HCT116 (cell line): ENCODE results near the gene AMBRA1. TPM values are rescaled to one million over a fixed set of nuclear protein-coding genes. Genes with fewer than 3 reads are reported as not detected.

Source experiments
- ATAC-seq: fragments of 200-7000 bp; cut with Tn5 transposase; 2 replicates; pipeline ENCODE4 v1.9.1; 2020; ENCODE audit warnings: mild to moderate bottlenecking, moderate library complexity
- BruUV-seq: library from RNA; stranded (reverse); fragments of 400-500 nt; replicated peaks from 2 replicates; lab custom pipeline; 2021; lab: Mats Ljungman, UMichigan
- CTCF ChIA-PET: fragments of 300-600 bp; sonication (Branson Sonifier 250); formaldehyde crosslinking; loops from one replicate; lab custom pipeline; 2021; ENCODE audit warnings: antibody characterized with exemption; lab: Charles Lee
- POLR2A ChIA-PET: fragments of 300-600, 350-600 bp; sonication (Branson Sonifier 250); formaldehyde crosslinking; loops from one replicate; lab custom pipeline; 2021; ENCODE audit warnings: antibody characterized with exemption; lab: Charles Lee
- RAD21 ChIA-PET, 2 experiments: fragments of 300-600 bp; sonication (Branson Sonifier 250); formaldehyde crosslinking; loops; one replicate each; lab custom pipeline; 2023; ENCODE audit warnings: low total read pairs in 2 of 2; ENCODE audit not compliant: uncharacterized antibody in 2 of 2, unreplicated experiment in 2 of 2, low non-redundant PET in 1 of 2; lab: Charles Lee
- DNase-seq: peaks from one replicate; pipeline ENCODE4 v3.0.0-alpha.2; 2010; ENCODE audit warnings: low read depth, low spot score
- H2AFZ ChIP-seq: fragments of 200-600 bp; shearing (Covaris generic), sonication (generic); 2 replicates; pipeline ENCODE4 v1.6.1; 2017; ENCODE audit warnings: low read depth, mixed run types, mixed read lengths, antibody characterized with exemption, low read length; ENCODE audit not compliant: poor library complexity, severe bottlenecking
- H3K27ac ChIP-seq: 2 replicates; pipeline ENCODE4 v1.5.1; 2012; ENCODE audit warnings: low read depth, low read length
- H3K27me3 ChIP-seq: fragments of 200-600 bp; sonication (generic); 2 replicates; pipeline ENCODE4 v1.6.1; 2016; ENCODE audit warnings: mixed run types, low read length, mixed read lengths; ENCODE audit not compliant: insufficient read depth
- H3K36me3 ChIP-seq, 2 experiments: fragments of 200-500 bp in 1 of 2; fragments of 200-600 bp in 1 of 2; sonication (Bioruptor generic) in 1 of 2; sonication (generic) in 1 of 2; 2 replicates each; pipeline versions ENCODE4 v1.5.1 to v1.6.1; 2014 to 2016; ENCODE audit warnings: low read length in 2 of 2, inconsistent platforms in 1 of 2, mixed read lengths in 1 of 2, mixed run types in 1 of 2; ENCODE audit not compliant: insufficient read depth in 2 of 2, control insufficient read depth in 1 of 2
- H3K4me1 ChIP-seq, 2 experiments: fragments of 200-600 bp in 1 of 2; sonication (generic) in 1 of 2; 2 replicates each; pipeline versions ENCODE4 v1.5.1 to v1.6.1; 2012 to 2017; ENCODE audit warnings: low read length in 2 of 2, inconsistent platforms in 1 of 2, mild to moderate bottlenecking in 1 of 2, mixed read lengths in 1 of 2, mixed run types in 1 of 2, moderate library complexity in 1 of 2; ENCODE audit not compliant: insufficient read depth in 2 of 2, control insufficient read depth in 1 of 2
- H3K4me2 ChIP-seq: fragments of 200-600 bp; sonication (generic); 2 replicates; pipeline ENCODE4 v1.6.1; 2017; ENCODE audit warnings: mixed run types, low read length, mixed read lengths
- H3K4me3 ChIP-seq, 2 experiments: fragments of 200-600 bp in 1 of 2; sonication (generic) in 1 of 2; replicated peaks in 1 of 2; 2 replicates each; pipeline ENCODE4 v1.5.1; 2011 to 2016; ENCODE audit warnings: low read length in 2 of 2, control low read depth in 1 of 2, low read depth in 1 of 2, mild to moderate bottlenecking in 1 of 2, mixed read lengths in 1 of 2, mixed run types in 1 of 2
- H3K79me2 ChIP-seq: fragments of 200-600 bp; sonication (generic); 2 replicates; pipeline ENCODE4 v1.6.1; 2017; ENCODE audit warnings: mild to moderate bottlenecking, mixed run types, low read length, moderate library complexity, mixed read lengths; ENCODE audit not compliant: insufficient read depth
- H3K9ac ChIP-seq: fragments of 200-600 bp; sonication (generic); 2 replicates; pipeline ENCODE4 v1.6.1; 2016; ENCODE audit warnings: low read length, mixed read lengths
- H3K9me2 ChIP-seq: fragments of 200-600 bp; sonication (generic), shearing (Covaris generic); 2 replicates; pipeline ENCODE4 v1.6.1; 2017; ENCODE audit warnings: mixed run types, mild to moderate bottlenecking, moderate library complexity; ENCODE audit not compliant: insufficient read depth
- H3K9me3 ChIP-seq, 2 experiments: fragments of 200-500 bp in 1 of 2; fragments of 200-600 bp in 1 of 2; sonication (Bioruptor generic) in 1 of 2; sonication (generic) in 1 of 2; 2 replicates each; pipeline ENCODE4 v1.6.1; 2014 to 2017; ENCODE audit warnings: low read length in 2 of 2, mixed read lengths in 2 of 2, inconsistent platforms in 1 of 2, low read depth in 1 of 2, mild to moderate bottlenecking in 1 of 2, mixed run types in 1 of 2, moderate library complexity in 1 of 2; ENCODE audit not compliant: control insufficient read depth in 1 of 2, insufficient read depth in 1 of 2
- H4K20me1 ChIP-seq: fragments of 200-600 bp; sonication (generic), shearing (Covaris generic); 2 replicates; pipeline ENCODE4 v1.6.1; 2017; ENCODE audit warnings: mixed run types, mild to moderate bottlenecking, moderate library complexity; ENCODE audit not compliant: insufficient read depth
- CBX3 ChIP-seq: IDR thresholded peaks from 2 replicates; pipeline ENCODE4 v1.6.1; 2012; ENCODE audit warnings: low read depth
- CEBPB ChIP-seq: IDR thresholded peaks from 2 replicates; pipeline ENCODE4 v1.6.1; 2012; ENCODE audit warnings: low read depth
- CTCF ChIP-seq, 3 experiments: fragments of 200-600 bp in 1 of 3; sonication (generic) in 1 of 3; IDR thresholded peaks in 2 of 3; conservative IDR thresholded peaks in 1 of 3; 2 replicates each; pipeline ENCODE4 v1.5.1; 2012 to 2017; ENCODE audit warnings: low read depth in 2 of 3, low read length in 2 of 3, antibody characterized with exemption in 1 of 3, borderline replicate concordance in 1 of 3, control low read depth in 1 of 3, mild to moderate bottlenecking in 1 of 3, mixed read lengths in 1 of 3, mixed run types in 1 of 3, moderate library complexity in 1 of 3; ENCODE audit not compliant: insufficient read depth in 1 of 3
- EGR1 ChIP-seq: IDR thresholded peaks from 2 replicates; pipeline ENCODE4 v1.6.1; 2012; ENCODE audit warnings: low read depth
- ELF1 ChIP-seq: IDR thresholded peaks from 2 replicates; pipeline ENCODE4 v1.6.1; 2012; ENCODE audit warnings: low read depth, borderline replicate concordance
- EZH2 ChIP-seq: fragments of 200-600 bp; sonication (generic); IDR thresholded peaks from 2 replicates; pipeline ENCODE4 v1.6.1; 2017; ENCODE audit warnings: antibody characterized with exemption, mixed run types
- EZH2phosphoT487 ChIP-seq: fragments of 200-600 bp; IDR thresholded peaks from 2 replicates; pipeline ENCODE4 v1.6.1; 2018; ENCODE audit warnings: antibody characterized with exemption, borderline replicate concordance
- JUND ChIP-seq: IDR thresholded peaks from 2 replicates; pipeline ENCODE4 v1.6.1; 2012
- RAD21 ChIP-seq: IDR thresholded peaks from 2 replicates; pipeline ENCODE4 v1.6.1; 2012; ENCODE audit warnings: low read depth, mild to moderate bottlenecking
- REST ChIP-seq: IDR thresholded peaks from 2 replicates; pipeline ENCODE4 v1.6.1; 2012; ENCODE audit warnings: low read depth
- SIN3A ChIP-seq: IDR thresholded peaks from 2 replicates; pipeline ENCODE4 v1.6.1; 2012; ENCODE audit warnings: low read depth
- SP1 ChIP-seq: IDR thresholded peaks from 2 replicates; pipeline ENCODE4 v1.6.1; 2012; ENCODE audit warnings: low read depth
- SRF ChIP-seq: IDR thresholded peaks from 2 replicates; pipeline ENCODE4 v1.6.1; 2012; ENCODE audit warnings: low read depth
- TCF7L2 ChIP-seq: IDR thresholded peaks from 2 replicates; pipeline ENCODE4 v1.7.0; 2011; ENCODE audit warnings: borderline replicate concordance, inconsistent platforms; ENCODE audit not compliant: insufficient read depth, insufficient read length; ENCODE audit errors: extremely low read depth
- YY1 ChIP-seq: IDR thresholded peaks from 2 replicates; pipeline ENCODE4 v1.6.1; 2011; ENCODE audit warnings: low read length, low read depth, moderate library complexity, mild to moderate bottlenecking; ENCODE audit not compliant: insufficient replicate concordance; ENCODE audit errors: extremely low read depth
- ZBTB33 ChIP-seq: IDR thresholded peaks from 2 replicates; pipeline ENCODE4 v1.6.1; 2011; ENCODE audit warnings: mild to moderate bottlenecking, low read length, moderate library complexity; ENCODE audit not compliant: insufficient replicate concordance; ENCODE audit errors: extremely low read depth
- ZFX ChIP-seq: fragments of 450-650 bp; IDR thresholded peaks from 2 replicates; pipeline ENCODE4 v1.6.1; 2017
- intact Hi-C: fragments of 100-400 bp; cut with micrococcal nuclease; formaldehyde crosslinking; loops from 2 replicates; pipeline ENCODE4 v1.10.0; 2022
- total RNA-seq: library from RNA; stranded (reverse); gene quantifications from one replicate; pipeline ENCODE4 v1.2.1, GENCODE V29; 2021; ENCODE audit not compliant: unreplicated experiment

AMBRA1 gene
- total RNA-seq, 1 experiment from 2014 or later, result 22.7 TPM

- no peaks in the 10 kb centered on the region for H4K20me1 ChIP-seq
- H3K27ac ChIP-seq, result no peak overlapping the region
- no peaks in the 10 kb centered on the region; a peak in 1 of 4 replicates for H3K36me3 ChIP-seq
- H3K4me3 ChIP-seq, result no peak overlapping the region
- TF ChIP-seq SIN3A, result no peak
- no peak for TF ChIP-seq TCF7L2
- TF ChIP-seq RAD21, result no peak
- no peak for TF ChIP-seq EZH2
- no peak for TF ChIP-seq YY1
- TF ChIP-seq CBX3, result no peak
- no peak for TF ChIP-seq JUND
- TF ChIP-seq ELF1, result no peak
- no peak for TF ChIP-seq CTCF (IDR thresholded peaks at IDR 0.05 in 2 of 3, conservative IDR thresholded peaks at IDR 0.05 in 1 of 3; ENCODE audit: borderline replicate concordance in 1 of 3, insufficient read depth in 1 of 3, low read depth in 2 of 3, low read length in 2 of 3)
- TF ChIP-seq SRF, result no peak
- TF ChIP-seq EZH2phosphoT487, result no peak
- no peak for TF ChIP-seq EGR1
- TF ChIP-seq REST, result no peak
- TF ChIP-seq CEBPB, result no peak
- no peak for TF ChIP-seq ZBTB33
- no peak for TF ChIP-seq SP1
- TF ChIP-seq ZFX, result no peak
- no peak overlapping the region for H2AFZ ChIP-seq
- intact Hi-C loops, result no loop called here
- RAD21 ChIA-PET, result no interaction called here
- H3K4me1 ChIP-seq, result peaks cover 2 to 14% of the 10 kb centered on the region in 2 experiments; a peak in 3 of 4 replicates
- DNase-seq (no peak), ATAC-seq (no peak)
- no peaks in the 10 kb centered on the region for H3K9me2 ChIP-seq
- CTCF ChIA-PET, result interaction anchor here (1.5 kb wide), 1 partner anchor 23 kb away, joined by 4 read pairs; no protein-coding TSS in a partner anchor
- BruUV-seq, result no TSS peak
- no peaks in the 10 kb centered on the region for H3K9me3 ChIP-seq
- POLR2A ChIA-PET, result no interaction called here
- H3K4me2 ChIP-seq, result no peak overlapping the region
- H3K79me2 ChIP-seq, result no peaks in the 10 kb centered on the region
- H3K9ac ChIP-seq, result no peak overlapping the region
- no peaks in the 10 kb centered on the region for H3K27me3 ChIP-seq
These were observed 87.9 kb downstream of the AMBRA1 start for GRCh38 chr11:46505741-46506482.
